H1 (cell line): ENCODE results near the gene OR1E2. TPM values are rescaled to one million over a fixed set of nuclear protein-coding genes. Genes with fewer than 3 reads are reported as not detected.
"Not testable (repeated sequence)": the region's sequence is repeated elsewhere in the genome, so short reads cannot be mapped to it uniquely, and the experiment has no call there.

Experiments used
- CTCF ChIA-PET: fragments of 300-600 bp; sonication (Branson Sonifier 250); formaldehyde crosslinking; loops from one replicate; lab custom pipeline; 2021; ENCODE audit not compliant: partially characterized antibody; lab: Charles Lee
- POLR2A ChIA-PET: fragments of 300-600 bp; sonication (Branson Sonifier 250); formaldehyde crosslinking; loops from one replicate; lab custom pipeline; 2021; ENCODE audit warnings: inconsistent platforms; ENCODE audit not compliant: partially characterized antibody; lab: Charles Lee
- DNase-seq, 2 experiments: peaks; one replicate each; pipeline versions ENCODE4 v3.0.0 to v3.0.0-alpha.2; 2010 to 2022; ENCODE audit warnings: low spot score in 2 of 2, low read depth in 1 of 2, mixed read lengths in 1 of 2
- FAIRE-seq: peaks from 2 replicates; lab custom pipeline; 2011; peaks lifted over from hg19 to GRCh38; lab: Jason Lieb, UNC
- H2AFZ ChIP-seq: 2 replicates; pipeline ENCODE4 v1.8.1; 2012; ENCODE audit warnings: low read length, inconsistent platforms
- H2AK5ac ChIP-seq: 2 replicates; pipeline ENCODE4 v1.6.1; 2013; ENCODE audit warnings: low read depth, low read length
- H2BK120ac ChIP-seq: replicated peaks from 2 replicates; pipeline ENCODE3; 2013; ENCODE audit warnings: low read depth, low read length, inconsistent platforms
- H2BK12ac ChIP-seq: 2 replicates; pipeline ENCODE4 v1.6.1; 2013; ENCODE audit warnings: low read depth, low read length
- H2BK15ac ChIP-seq: 2 replicates; pipeline ENCODE4 v1.6.1; 2013; ENCODE audit warnings: low read length
- H2BK20ac ChIP-seq: 2 replicates; pipeline ENCODE4 v1.6.1; 2013; ENCODE audit warnings: low read length
- H2BK5ac ChIP-seq: 2 replicates; pipeline ENCODE4 v1.6.1; 2013; ENCODE audit warnings: low read depth, low read length
- H3K14ac ChIP-seq: 2 replicates; pipeline ENCODE4 v1.6.1; 2013; ENCODE audit warnings: inconsistent platforms; ENCODE audit not compliant: insufficient read length
- H3K18ac ChIP-seq: 2 replicates; pipeline ENCODE4 v1.6.1; 2013; ENCODE audit warnings: low read length; ENCODE audit errors: extremely low read depth
- H3K23ac ChIP-seq: 2 replicates; pipeline ENCODE4 v1.6.1; 2013; ENCODE audit warnings: inconsistent platforms; ENCODE audit not compliant: insufficient read length
- H3K23me2 ChIP-seq: 2 replicates; pipeline ENCODE4 v1.6.1; 2013; ENCODE audit warnings: low read depth, low read length
- H3K27ac ChIP-seq: 2 replicates; pipeline ENCODE4 v1.6.1; 2011; ENCODE audit warnings: low read depth, low read length, inconsistent platforms
- H3K27me3 ChIP-seq, 4 experiments: replicated peaks in 1 of 4; 1 replicate in 1 of 4; 2 replicates in 3 of 4; pipeline versions ENCODE4 v1.6.1 to v1.8.1; 2011 to 2013; ENCODE audit warnings: low read length in 3 of 4, mild to moderate bottlenecking in 3 of 4, inconsistent platforms in 2 of 4, mixed read lengths in 2 of 4, moderate library complexity in 1 of 4; ENCODE audit not compliant: control insufficient read depth in 3 of 4, insufficient read depth in 3 of 4; ENCODE audit errors: extremely low read depth in 1 of 4
- H3K36me3 ChIP-seq, 4 experiments: 2 replicates each; pipeline versions ENCODE4 v1.6.1 to v1.8.1; 2011 to 2013; ENCODE audit warnings: mild to moderate bottlenecking in 4 of 4, low read length in 3 of 4, moderate library complexity in 2 of 4, control low read depth in 1 of 4, inconsistent platforms in 1 of 4; ENCODE audit not compliant: insufficient read depth in 4 of 4, control insufficient read depth in 2 of 4
- H3K4ac ChIP-seq: replicated peaks from 2 replicates; pipeline ENCODE3; 2013; ENCODE audit warnings: low read length, low read depth, mixed read lengths, inconsistent platforms; ENCODE audit not compliant: insufficient read length
- H3K4me1 ChIP-seq, 4 experiments: replicated peaks in 1 of 4; 1 replicate in 1 of 4; 2 replicates in 3 of 4; pipeline versions ENCODE4 v1.6.1 to v1.8.1; 2011 to 2013; ENCODE audit warnings: low read length in 3 of 4, inconsistent platforms in 2 of 4, mixed read lengths in 1 of 4; ENCODE audit not compliant: insufficient read depth in 4 of 4, control insufficient read depth in 3 of 4
- H3K4me2 ChIP-seq, 2 experiments: 2 replicates each; pipeline versions ENCODE4 v1.6.1 to v1.8.1; 2011 to 2013; ENCODE audit warnings: low read depth in 2 of 2, low read length in 2 of 2, control low read depth in 1 of 2, inconsistent platforms in 1 of 2, mild to moderate bottlenecking in 1 of 2; ENCODE audit not compliant: insufficient read depth in 1 of 2
- H3K4me3 ChIP-seq, 4 experiments: fragments of 200-600, 300-600 bp in 1 of 4; sonication (generic), shearing (Covaris generic), sonication (Bioruptor Twin) in 1 of 4; 2 replicates each; pipeline versions ENCODE4 v1.5.1 to v1.8.1; 2011 to 2016; ENCODE audit warnings: low read length in 4 of 4, low read depth in 3 of 4, control low read depth in 2 of 4, inconsistent platforms in 2 of 4, mild to moderate bottlenecking in 2 of 4, mixed read lengths in 1 of 4, moderate library complexity in 1 of 4; ENCODE audit not compliant: insufficient read depth in 2 of 4; ENCODE audit errors: extremely low read depth in 1 of 4
- H3K56ac ChIP-seq: replicated peaks from 2 replicates; pipeline ENCODE3; 2013; ENCODE audit warnings: low read depth, mild to moderate bottlenecking, mixed read lengths, low read length, inconsistent platforms; ENCODE audit not compliant: insufficient read length
- H3K79me1 ChIP-seq: 2 replicates; pipeline ENCODE4 v1.6.1; 2013; ENCODE audit warnings: low read depth, low read length, control low read depth
- H3K79me2 ChIP-seq, 2 experiments: 2 replicates each; pipeline versions ENCODE4 v1.6.1 to v1.8.1; 2012 to 2013; ENCODE audit warnings: low read length in 2 of 2, mild to moderate bottlenecking in 2 of 2, inconsistent platforms in 1 of 2; ENCODE audit not compliant: insufficient read depth in 2 of 2, control insufficient read depth in 1 of 2
- H3K9ac ChIP-seq, 4 experiments: replicated peaks in 1 of 4; 1 replicate in 1 of 4; 2 replicates in 3 of 4; pipeline versions ENCODE4 v1.6.1 to v1.8.1; 2011 to 2013; ENCODE audit warnings: low read depth in 3 of 4, low read length in 3 of 4, control low read depth in 2 of 4, mild to moderate bottlenecking in 2 of 4, moderate library complexity in 2 of 4, inconsistent platforms in 1 of 4; ENCODE audit errors: extremely low read depth in 1 of 4
- H3K9me3 ChIP-seq, 2 experiments: 2 replicates each; pipeline versions ENCODE4 v1.6.1 to v1.8.1; 2012 to 2013; ENCODE audit warnings: mild to moderate bottlenecking in 2 of 2, moderate library complexity in 2 of 2, control low read depth in 1 of 2, inconsistent platforms in 1 of 2, low read depth in 1 of 2, low read length in 1 of 2, mixed read lengths in 1 of 2; ENCODE audit not compliant: insufficient read depth in 2 of 2
- H4K20me1 ChIP-seq, 2 experiments: replicated peaks in 1 of 2; 2 replicates each; pipeline versions ENCODE3 to v1.8.1; 2011 to 2013; ENCODE audit warnings: inconsistent platforms in 2 of 2, low read length in 2 of 2, mild to moderate bottlenecking in 1 of 2; ENCODE audit not compliant: insufficient read depth in 2 of 2, control insufficient read depth in 1 of 2
- H4K5ac ChIP-seq: 2 replicates; pipeline ENCODE4 v1.6.1; 2013; ENCODE audit warnings: low read length, low read depth, mixed read lengths, inconsistent platforms; ENCODE audit not compliant: insufficient read length
- H4K8ac ChIP-seq: 2 replicates; pipeline ENCODE4 v1.8.0; 2013; ENCODE audit warnings: mild to moderate bottlenecking, moderate library complexity, low read length, inconsistent platforms; ENCODE audit not compliant: insufficient read depth; ENCODE audit errors: extremely low read depth
- H4K91ac ChIP-seq: replicated peaks from 2 replicates; pipeline ENCODE3; 2013; ENCODE audit warnings: low read length, mixed read lengths, inconsistent platforms; ENCODE audit not compliant: insufficient read length
- WGBS, 2 experiments: shearing (Covaris generic) in 1 of 2; methylation state at CpG; one replicate each; pipeline versions ENCODE4 v1.1.6 to v1.1.7; 2013 to 2015; ENCODE audit warnings: low lambda C conversion rate in 2 of 2, mixed read lengths in 2 of 2, inconsistent platforms in 1 of 2, low coverage in 1 of 2, missing lambda C conversion rate in 1 of 2; ENCODE audit not compliant: insufficient replicate concordance in 2 of 2, insufficient coverage in 1 of 2, insufficient read length in 1 of 2; ENCODE audit errors: extremely low coverage in 1 of 2, missing lambda C conversion rate in 1 of 2; 5-methylcytosine and 5-hydroxymethylcytosine counted together
- polyA plus RNA-seq, 7 experiments: library from polyadenylated mRNA; depleted of rRNA in 3 of 7; stranded (reverse) in 5 of 7; unstranded in 2 of 7; fragments of >200 nt in 5 of 7; fragments of 200-250 nt in 2 of 7; gene quantifications; 1 replicate in 5 of 7; 2 replicates in 1 of 7; 4 replicates in 1 of 7; pipeline versions ENCODE4 v1.2.1 to v1.2.3, GENCODE V29; 2011 to 2013; ENCODE audit warnings: missing spikeins in 2 of 7, mixed read lengths in 2 of 7
- total RNA-seq: library from RNA; stranded (reverse); fragmentation: NEBNext Ultra II Directional; extraction: Animal tissue kit (Norgen Biotek cat#: 25700); gene quantifications from 2 replicates; pipeline ENCODE4 v1.2.1, GENCODE V29; 2021

OR1E2 gene
- total and polyA plus RNA-seq, 2 of the 8 experiments (the other 6 are each of a cell fraction or from before 2014, with no cell fraction given) = not detected

DNA sequence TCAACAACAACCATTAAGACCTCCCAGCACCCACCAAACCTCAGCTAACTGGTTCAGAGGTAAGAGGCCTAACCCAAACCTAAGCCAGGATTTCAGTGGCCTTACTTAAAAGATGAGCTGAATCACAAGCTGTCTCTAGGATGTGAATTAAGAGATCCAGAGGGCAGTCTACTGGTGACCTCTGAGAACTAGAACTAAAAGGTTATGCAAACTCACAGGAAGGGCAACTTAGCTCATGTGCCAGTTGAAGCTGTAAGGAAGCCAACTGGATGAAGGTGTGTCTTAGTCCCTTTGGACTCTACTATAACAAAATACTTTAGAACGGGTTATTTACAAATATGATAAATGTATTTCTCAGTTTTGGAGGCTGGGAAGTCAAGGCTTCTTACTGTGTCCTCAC is 32.7 kb upstream of the OR1E2 start:
- H3K23me2 ChIP-seq, H4K8ac ChIP-seq, H3K4me1 ChIP-seq, H4K20me1 ChIP-seq, H2AFZ ChIP-seq, H2BK15ac ChIP-seq, H3K36me3 ChIP-seq, H3K79me1 ChIP-seq, H4K91ac ChIP-seq, H3K23ac ChIP-seq, H2BK20ac ChIP-seq, H3K4me3 ChIP-seq, POLR2A ChIA-PET, H2BK120ac ChIP-seq, H3K18ac ChIP-seq, H3K56ac ChIP-seq, H2BK5ac ChIP-seq, H3K14ac ChIP-seq, H4K5ac ChIP-seq, H3K27me3 ChIP-seq, H2BK12ac ChIP-seq, H3K79me2 ChIP-seq, H3K4me2 ChIP-seq, H2AK5ac ChIP-seq, DNase-seq, H3K9me3 ChIP-seq, H3K4ac ChIP-seq, H3K9ac ChIP-seq, H3K27ac ChIP-seq: not testable (repeated sequence)
- CTCF ChIA-PET = interaction anchor here (0.6 kb wide), 1 partner anchor 1651 kb away, joined by 3 read pairs; no protein-coding TSS in a partner anchor
- FAIRE-seq = peak; percentile 71
- 76% methylated on average over 1 of the region's 1 CpG; no CpG with 5 or more reads in 1 of the 2 experiments for WGBS, 2 experiments
